Heart left ventricle (tissue), 16 donors: ENCODE data around the gene FOXB2. TPM values are rescaled to one million over a fixed set of nuclear protein-coding genes. Genes with fewer than 3 reads are reported as not detected.
"Not testable (repeated sequence)": the region's sequence is repeated elsewhere in the genome, so short reads cannot be mapped to it uniquely, and the experiment has no call there.

Source experiments
- ATAC-seq, 4 donors: fragments of 200-7000 bp; cut with Tn5 transposase; one replicate each; pipeline ENCODE4 v1.9.1; 2020 to 2022; ENCODE audit warnings: moderate library complexity in 4 of 4, mild to moderate bottlenecking in 3 of 4, moderate number of reproducible peaks in 1 of 4
- DNase-seq, 5 donors: peaks; one replicate each; pipeline ENCODE4 v3.0.0-alpha.2; 2020
- H3K27ac ChIP-seq, 12 donors: fragments of 200-600 bp; sonication (generic) in 4 of 12; one replicate each; pipeline versions ENCODE4 v1.5.0 to v1.8.0; 2016 to 2022; ENCODE audit warnings: mild to moderate bottlenecking in 2 of 12
- H3K27me3 ChIP-seq, 9 donors: fragments of 200-600 bp; sonication (generic) in 2 of 9; one replicate each; pipeline versions ENCODE4 v1.5.1 to v1.8.0; 2016 to 2022; ENCODE audit warnings: mild to moderate bottlenecking in 3 of 9
- H3K36me3 ChIP-seq, 9 donors: fragments of 200-600 bp; sonication (generic) in 2 of 9; one replicate each; pipeline versions ENCODE4 v1.5.0 to v1.8.0; 2018 to 2022; ENCODE audit warnings: mild to moderate bottlenecking in 2 of 9
- H3K4me1 ChIP-seq, 12 donors: fragments of 200-600 bp; sonication (generic) in 4 of 12; one replicate each; pipeline versions ENCODE4 v1.5.0 to v1.8.0; 2016 to 2022; ENCODE audit warnings: mild to moderate bottlenecking in 3 of 12
- H3K4me3 ChIP-seq, 12 donors: fragments of 200-600 bp; sonication (generic) in 4 of 12; one replicate each; pipeline versions ENCODE4 v1.5.0 to v1.8.0; 2017 to 2022; ENCODE audit warnings: mild to moderate bottlenecking in 9 of 12, moderate library complexity in 4 of 12
- H3K9me3 ChIP-seq, 12 donors: fragments of 200-600 bp; sonication (generic) in 4 of 12; one replicate each; pipeline versions ENCODE4 v1.5.0 to v1.8.0; 2016 to 2022; ENCODE audit warnings: mild to moderate bottlenecking in 1 of 12
- POLR2A ChIP-seq, 2 donors: fragments of 450-650 bp; IDR thresholded peaks; one replicate each; pipeline ENCODE4 v1.6.1; 2017; ENCODE audit warnings: antibody characterized with exemption in 2 of 2, mild to moderate bottlenecking in 2 of 2, moderate library complexity in 2 of 2
- WGBS, 4 donors: extraction: QIAGEN DNeasy Blood & Tissue Kit in 2 of 4; methylation state at CpG; one replicate each; pipeline versions ENCODE4 v1.1.5 to v1.1.7; 2013 to 2018; 5-methylcytosine and 5-hydroxymethylcytosine counted together
- intact Hi-C, 10 donors: fragments of 100-400 bp; cut with DNase I; formaldehyde crosslinking; loops; one replicate each; pipeline versions ENCODE4 v1.11.1 to v1.14.2; 2022
- long read RNA-seq, 3 donors: library from polyadenylated mRNA; unstranded; transcript quantifications; one replicate each; pipeline ENCODE4 v2.0.0, GENCODE V29; 2020 to 2021
- polyA plus RNA-seq, 2 donors: library from polyadenylated mRNA; stranded (reverse); fragments of 200-250 nt; gene quantifications; one replicate each; pipeline ENCODE4 v1.2.3, GENCODE V29; 2013
- total RNA-seq, 9 donors: library from RNA; depleted of rRNA in 2 of 9; stranded (reverse); fragments of >200 nt in 2 of 9; fragmentation: NEBNext Ultra II Directional in 3 of 9; extraction: Animal tissue kit (Norgen Biotek cat#: 25700) in 3 of 9; gene quantifications; one replicate each; pipeline versions ENCODE4 v1.1.0 to v1.2.4, GENCODE V29; 2016 to 2023
- TF ChIP-seq, protein P1 (sequence below), 12 donors: fragments of 200-600 bp; sonication (generic) in 4 of 12; IDR thresholded peaks; one replicate each; pipeline versions ENCODE4 v1.5.0 to v1.8.0; 2018 to 2022; ENCODE audit warnings: antibody characterized with exemption in 12 of 12, mild to moderate bottlenecking in 5 of 12
- donor health status: ischemic (EF 13 %, LVEDD 7.1; RV severe dilation, severe dysfunction).
- donor health status: healthy with polysubstance abuse.
- donor health status: DM: no; HTN: yes; CAD: no.
- donor health status: DM: no; HTN: no; CAD: no.
- donor health status: ischemic (EF 25% LVEDD 6.9; RV normal size, moderate dysfunction).
- donor health status: ischemic (EF 25% LVEDD 5.7; RV mildly dilated, moderate dysfunction).
- donor health status: healthy.
- donor health status: DM: yes; HTN: yes; CAD: no.
- donor health status: ischemic (EF 35%, LVEDD 5.7; RV mildly dilated, moderate dysfunction).
- donor health status: nonischemic (EF 11% LVEDD 7.7; RV severe dilation, severe dysfunction).
- donor health status: DM: yes; HTN: yes; CAD: no.
- donor health status: PGD.
- donor health status: ischemic (EF 29% LVEDD 5.4; RV normal size, mild dysfunction).
- donor health status: nonischemic (EF 23%, LVEDD 6.1; RV moderate dilation, normal function).

FOXB2 gene
- total RNA-seq = not detected
- polyA plus RNA-seq = not detected
- long read RNA-seq, donor 1 = 0 reads
- long read RNA-seq, donor 2 = 0 reads
- long read RNA-seq, donor 3 = 0 reads

DNA sequence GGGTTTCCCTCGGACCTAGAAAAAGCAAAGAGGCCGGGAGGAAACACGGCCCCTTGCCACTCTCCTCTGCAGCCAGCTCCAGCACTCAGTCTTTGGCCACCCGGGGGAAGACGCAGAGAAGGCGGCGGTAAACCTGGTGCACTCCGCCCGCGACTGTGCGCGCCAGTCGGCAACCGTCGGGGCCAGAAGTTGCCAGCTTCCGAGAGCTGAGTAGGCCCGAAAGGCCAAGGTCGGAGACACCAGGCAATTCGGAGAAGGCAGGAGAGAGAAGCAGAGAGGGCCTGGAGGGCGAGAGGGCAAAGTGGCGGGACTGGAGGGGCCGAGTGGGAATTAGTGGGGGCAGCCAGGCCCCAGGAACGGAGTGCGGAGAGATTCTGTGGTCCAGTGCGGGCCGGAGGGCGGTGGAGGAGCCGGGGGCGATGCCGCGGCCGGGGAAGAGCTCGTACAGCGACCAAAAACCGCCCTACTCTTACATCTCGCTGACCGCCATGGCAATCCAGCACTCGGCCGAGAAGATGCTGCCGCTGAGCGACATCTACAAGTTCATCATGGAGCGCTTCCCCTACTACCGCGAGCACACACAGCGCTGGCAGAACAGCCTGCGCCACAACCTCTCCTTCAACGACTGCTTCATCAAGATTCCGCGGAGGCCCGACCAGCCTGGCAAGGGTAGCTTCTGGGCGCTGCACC lies at the start of gene FOXB2:
Gene FOXB2 (plus strand): TSS at position 420 of the 690 bp plus-strand sequence. CDS start 0 bp downstream, at position 420.
- WGBS, 4 donors = 2 to 5% (median 4%) methylated on average over 44 to 51 of the region's 51 CpGs
- Histone ChIP-seq H3K27ac (no peak within 1 kb of the TSS), H3K4me1 (peaks cover 0 to 73% (median 22%) of the 10 kb centered on the region in 12 donors), H3K9me3 (no peaks in the 10 kb centered on the region), H3K27me3 (peaks cover 70 to 100% (median 96%) of the 10 kb centered on the region in 9 donors), H3K4me3 (peak within 1 kb of the TSS in 9 of 12 donors; percentile 2 to 33 (median 22)), H3K36me3 (no peaks in the 10 kb centered on the region)
- no peak for ATAC-seq
- intact Hi-C loops = no loop called here
- TF ChIP-seq, protein P1, sequence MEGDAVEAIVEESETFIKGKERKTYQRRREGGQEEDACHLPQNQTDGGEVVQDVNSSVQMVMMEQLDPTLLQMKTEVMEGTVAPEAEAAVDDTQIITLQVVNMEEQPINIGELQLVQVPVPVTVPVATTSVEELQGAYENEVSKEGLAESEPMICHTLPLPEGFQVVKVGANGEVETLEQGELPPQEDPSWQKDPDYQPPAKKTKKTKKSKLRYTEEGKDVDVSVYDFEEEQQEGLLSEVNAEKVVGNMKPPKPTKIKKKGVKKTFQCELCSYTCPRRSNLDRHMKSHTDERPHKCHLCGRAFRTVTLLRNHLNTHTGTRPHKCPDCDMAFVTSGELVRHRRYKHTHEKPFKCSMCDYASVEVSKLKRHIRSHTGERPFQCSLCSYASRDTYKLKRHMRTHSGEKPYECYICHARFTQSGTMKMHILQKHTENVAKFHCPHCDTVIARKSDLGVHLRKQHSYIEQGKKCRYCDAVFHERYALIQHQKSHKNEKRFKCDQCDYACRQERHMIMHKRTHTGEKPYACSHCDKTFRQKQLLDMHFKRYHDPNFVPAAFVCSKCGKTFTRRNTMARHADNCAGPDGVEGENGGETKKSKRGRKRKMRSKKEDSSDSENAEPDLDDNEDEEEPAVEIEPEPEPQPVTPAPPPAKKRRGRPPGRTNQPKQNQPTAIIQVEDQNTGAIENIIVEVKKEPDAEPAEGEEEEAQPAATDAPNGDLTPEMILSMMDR (IDR thresholded peaks at IDR 0.05) = no peak
- TF ChIP-seq POLR2A (IDR thresholded peaks at IDR 0.05) = no peak
- no peak for DNase-seq

DNA sequence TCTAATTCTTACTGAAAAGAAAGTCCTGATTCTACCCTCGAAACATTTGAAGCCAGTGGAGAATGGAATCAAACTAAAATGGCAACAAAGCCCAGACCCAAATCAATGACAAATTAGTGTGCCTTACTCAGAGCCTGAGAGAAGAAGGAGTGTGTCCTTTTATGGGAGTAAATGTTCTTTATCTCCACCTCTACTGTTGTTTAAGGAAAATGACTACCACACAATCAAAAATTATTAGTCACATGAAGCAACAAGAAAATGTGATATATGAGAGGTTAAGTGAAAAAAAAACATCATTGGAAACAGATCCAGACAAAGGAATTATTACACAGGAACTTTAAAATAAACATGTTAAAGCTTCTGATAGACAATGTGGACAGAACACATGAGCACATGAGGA lies 49.7 kb upstream of the FOXB2 start:
- Histone ChIP-seq H3K4me3 (no peak overlapping the region), H3K27ac (no peak overlapping the region), H3K9me3 (peaks cover 0 to 9% (median 0%) of the 10 kb centered on the region in 12 donors), H3K4me1 (no peaks in the 10 kb centered on the region), H3K36me3 (no peaks in the 10 kb centered on the region), H3K27me3 (peaks cover 0 to 5% (median 0%) of the 10 kb centered on the region in 9 donors)
- 51 to 73% (median 62%) methylated on average over 1 of the region's 1 CpG for WGBS, 4 donors
- DNase-seq (no peak), ATAC-seq (no peak)
- TF ChIP-seq POLR2A (IDR thresholded peaks at IDR 0.05) = no peak
- TF ChIP-seq, protein P1 (IDR thresholded peaks at IDR 0.05) = no peak
- intact Hi-C loops = no loop called here

GRCh38 chr9:76978831-76979230 lies 40.6 kb upstream of the FOXB2 start:
- H3K27ac ChIP-seq, DNase-seq, H3K4me1 ChIP-seq, H3K9me3 ChIP-seq, ATAC-seq, intact Hi-C loops, H3K4me3 ChIP-seq, H3K36me3 ChIP-seq: not testable (repeated sequence)
- H3K27me3 ChIP-seq = peaks cover 0 to 30% (median 5%) of the 10 kb centered on the region in 9 donors
- WGBS, 4 donors = 81 to 86% (median 85%) methylated on average over 9 of the region's 9 CpGs

DNA sequence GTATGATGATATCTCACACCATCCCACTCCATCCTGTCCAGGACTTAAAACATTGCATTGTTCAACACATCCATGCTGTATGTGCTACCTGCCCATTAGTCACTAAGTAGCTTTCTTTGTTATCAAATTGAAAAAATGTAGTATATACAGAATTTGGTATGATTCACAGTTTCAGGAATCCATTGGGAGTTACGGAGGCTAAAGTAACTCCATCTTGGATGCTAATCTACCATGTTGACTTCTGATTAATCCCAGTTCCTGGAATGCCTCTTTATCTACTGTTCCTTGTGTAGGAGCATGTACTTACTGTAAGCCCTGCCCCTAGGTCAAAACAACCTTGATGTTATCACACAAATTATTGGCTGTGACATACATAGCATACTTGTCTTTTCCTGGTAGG lies 38.9 kb upstream of the FOXB2 start:
- WGBS, 4 donors = 36 to 51% (median 46%) methylated on average over 1 of the region's 1 CpG
- no peak for ATAC-seq
- peaks cover 0 to 39% (median 7%) of the 10 kb centered on the region in 9 donors for H3K27me3 ChIP-seq
- no peak for DNase-seq
- intact Hi-C loops = no loop called here
- no peaks in the 10 kb centered on the region for H3K4me1 ChIP-seq
- H3K4me3 ChIP-seq = no peak overlapping the region
- no peaks in the 10 kb centered on the region for H3K36me3 ChIP-seq
- TF ChIP-seq POLR2A (IDR thresholded peaks at IDR 0.05) = no peak
- TF ChIP-seq, protein P1 (IDR thresholded peaks at IDR 0.05) = no peak
- no peak overlapping the region for H3K27ac ChIP-seq
- no peaks in the 10 kb centered on the region for H3K9me3 ChIP-seq
